SU-DHL-6 (cell line): ENCODE results near the gene BRD3OS.

Experiments used
- H2AFZ ChIP-seq: fragments of 200-600 bp; sonication (generic); 2 replicates; pipeline ENCODE4 v1.6.1; 2014; ENCODE audit warnings: low read depth, mild to moderate bottlenecking, moderate library complexity, mixed read lengths, antibody characterized with exemption, low read length; ENCODE audit not compliant: severe bottlenecking
- H3F3A ChIP-seq: fragments of 200-600 bp; shearing (Covaris generic); 2 replicates; pipeline ENCODE4 v1.6.0; 2016; ENCODE audit warnings: antibody characterized with exemption, mild to moderate bottlenecking; ENCODE audit not compliant: insufficient read depth
- H3K27ac ChIP-seq: fragments of 200-600 bp; sonication (generic); 2 replicates; pipeline ENCODE4 v1.5.1; 2016; ENCODE audit warnings: low read depth, mild to moderate bottlenecking, low read length, moderate library complexity, mixed read lengths
- H3K27me3 ChIP-seq: fragments of 200-600 bp; sonication (generic), shearing (Covaris generic); 2 replicates; pipeline ENCODE4 v1.6.0; 2014; ENCODE audit warnings: mild to moderate bottlenecking, low read length
- H3K36me3 ChIP-seq: fragments of 200-600 bp; sonication (generic); 2 replicates; pipeline ENCODE4 v1.6.1; 2014; ENCODE audit warnings: mild to moderate bottlenecking, low read length, mixed read lengths
- H3K4me2 ChIP-seq: fragments of 300-600, 200-600 bp; shearing (Covaris generic), sonication (generic); 2 replicates; pipeline ENCODE4 v1.6.0; 2014; ENCODE audit warnings: low read length, low read depth, mild to moderate bottlenecking; ENCODE audit not compliant: poor library complexity, severe bottlenecking
- H3K4me3 ChIP-seq: fragments of 200-600 bp; sonication (generic); 2 replicates; pipeline ENCODE4 v1.5.1; 2014; ENCODE audit warnings: antibody characterized with exemption, low read length, mild to moderate bottlenecking, mixed read lengths; ENCODE audit not compliant: insufficient read depth, poor library complexity, severe bottlenecking
- H3K79me2 ChIP-seq: fragments of 200-600 bp; sonication (generic); 2 replicates; pipeline ENCODE4 v1.6.1; 2014; ENCODE audit warnings: mild to moderate bottlenecking, low read length, moderate library complexity; ENCODE audit not compliant: insufficient read depth
- H3K9ac ChIP-seq: fragments of 200-600 bp; sonication (generic); 2 replicates; pipeline ENCODE4 v1.7.0; 2014; ENCODE audit warnings: mild to moderate bottlenecking, low read length
- H3K9me2 ChIP-seq: fragments of 200-600 bp; sonication (generic); replicated peaks from 2 replicates; pipeline ENCODE4 v1.6.1; 2014; ENCODE audit warnings: low read length; ENCODE audit not compliant: insufficient read depth
- H3K9me3 ChIP-seq: fragments of 200-600 bp; sonication (generic); 2 replicates; pipeline ENCODE4 v1.6.1; 2014; ENCODE audit warnings: low read length, mixed read lengths; ENCODE audit not compliant: insufficient read depth
- H4K20me1 ChIP-seq: fragments of 200-600 bp; sonication (generic); 2 replicates; pipeline ENCODE4 v1.6.1; 2014; ENCODE audit warnings: low read depth, mild to moderate bottlenecking, antibody characterized with exemption, low read length, moderate library complexity, mixed read lengths
- EZH2phosphoT487 ChIP-seq: fragments of 200-600 bp; sonication (generic), shearing (Covaris generic); conservative IDR thresholded peaks from 2 replicates; pipeline ENCODE4 v1.6.1; 2018; ENCODE audit warnings: mild to moderate bottlenecking, antibody characterized with exemption, low read length, moderate library complexity, mixed read lengths
- TF ChIP-seq, protein P1 (sequence below): fragments of 200-600 bp; sonication (generic); IDR thresholded peaks from one replicate; pipeline ENCODE4 v1.5.1; 2017; ENCODE audit warnings: antibody characterized with exemption, mild to moderate bottlenecking, low read length, moderate library complexity; ENCODE audit not compliant: insufficient read depth, poor library complexity, severe bottlenecking

Gene BRD3OS

DNA sequence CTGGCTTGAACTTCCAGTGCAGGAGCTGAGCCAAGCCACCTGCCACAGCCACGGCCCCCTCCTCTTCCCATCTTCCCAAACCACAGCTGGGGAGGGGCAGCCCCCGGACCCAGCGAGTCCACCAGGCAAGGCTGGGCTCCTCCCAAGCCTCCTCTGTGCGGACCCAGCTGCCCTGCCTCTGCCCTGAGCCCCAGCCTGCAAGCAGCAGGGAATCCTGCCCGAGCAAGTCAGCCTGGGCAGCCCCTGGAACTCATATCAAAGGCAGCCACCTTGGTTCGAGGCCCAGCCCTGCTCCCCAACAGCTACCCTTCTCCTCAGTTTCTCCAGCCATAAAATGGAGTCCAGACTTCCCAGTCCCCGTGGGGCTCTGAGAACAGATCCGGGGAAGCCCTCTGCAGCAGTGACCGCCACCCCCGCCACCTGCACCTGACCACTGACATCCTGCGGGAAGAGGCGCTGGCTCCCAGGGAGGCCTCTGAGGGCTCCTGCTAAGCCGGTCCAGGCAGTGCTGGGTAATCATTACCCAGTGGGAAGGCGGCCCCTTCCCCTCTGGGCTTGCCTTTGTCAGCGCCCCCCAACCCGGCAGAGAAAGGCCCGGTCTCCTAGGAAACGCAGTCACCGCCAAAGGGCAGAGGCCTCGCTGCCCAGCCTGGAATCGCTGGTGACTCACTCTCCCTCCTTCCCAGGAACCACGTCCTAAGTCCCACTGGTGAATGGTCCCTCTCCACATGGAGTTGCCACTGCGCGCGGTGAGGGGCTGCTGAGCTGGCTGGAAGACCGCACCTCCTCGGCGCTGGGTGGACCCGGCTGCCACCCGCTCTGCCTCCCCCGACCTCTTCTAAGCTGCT lies 34.7 kb upstream of the BRD3OS start:
- H3K9me3 ChIP-seq = no peaks in the 10 kb centered on the region
- H3F3A ChIP-seq = no peaks in the 10 kb centered on the region
- TF ChIP-seq, protein P1, sequence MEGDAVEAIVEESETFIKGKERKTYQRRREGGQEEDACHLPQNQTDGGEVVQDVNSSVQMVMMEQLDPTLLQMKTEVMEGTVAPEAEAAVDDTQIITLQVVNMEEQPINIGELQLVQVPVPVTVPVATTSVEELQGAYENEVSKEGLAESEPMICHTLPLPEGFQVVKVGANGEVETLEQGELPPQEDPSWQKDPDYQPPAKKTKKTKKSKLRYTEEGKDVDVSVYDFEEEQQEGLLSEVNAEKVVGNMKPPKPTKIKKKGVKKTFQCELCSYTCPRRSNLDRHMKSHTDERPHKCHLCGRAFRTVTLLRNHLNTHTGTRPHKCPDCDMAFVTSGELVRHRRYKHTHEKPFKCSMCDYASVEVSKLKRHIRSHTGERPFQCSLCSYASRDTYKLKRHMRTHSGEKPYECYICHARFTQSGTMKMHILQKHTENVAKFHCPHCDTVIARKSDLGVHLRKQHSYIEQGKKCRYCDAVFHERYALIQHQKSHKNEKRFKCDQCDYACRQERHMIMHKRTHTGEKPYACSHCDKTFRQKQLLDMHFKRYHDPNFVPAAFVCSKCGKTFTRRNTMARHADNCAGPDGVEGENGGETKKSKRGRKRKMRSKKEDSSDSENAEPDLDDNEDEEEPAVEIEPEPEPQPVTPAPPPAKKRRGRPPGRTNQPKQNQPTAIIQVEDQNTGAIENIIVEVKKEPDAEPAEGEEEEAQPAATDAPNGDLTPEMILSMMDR = no peak
- no peak for TF ChIP-seq EZH2phosphoT487
- no peak overlapping the region for H2AFZ ChIP-seq
- peak overlapping the region; percentile 87 for H3K4me2 ChIP-seq
- peaks cover 3% of the 10 kb centered on the region; the same call in 1 of the 2 replicates for H4K20me1 ChIP-seq
- H3K36me3 ChIP-seq = no peaks in the 10 kb centered on the region
- H3K4me3 ChIP-seq = peak overlapping the region; percentile 80
- no peaks in the 10 kb centered on the region for H3K9me2 ChIP-seq
- H3K9ac ChIP-seq = peak overlapping the region; percentile 83
- H3K79me2 ChIP-seq = peaks cover 59% of the 10 kb centered on the region
- peak overlapping the region; percentile 75 for H3K27ac ChIP-seq
- H3K27me3 ChIP-seq = no peaks in the 10 kb centered on the region

DNA sequence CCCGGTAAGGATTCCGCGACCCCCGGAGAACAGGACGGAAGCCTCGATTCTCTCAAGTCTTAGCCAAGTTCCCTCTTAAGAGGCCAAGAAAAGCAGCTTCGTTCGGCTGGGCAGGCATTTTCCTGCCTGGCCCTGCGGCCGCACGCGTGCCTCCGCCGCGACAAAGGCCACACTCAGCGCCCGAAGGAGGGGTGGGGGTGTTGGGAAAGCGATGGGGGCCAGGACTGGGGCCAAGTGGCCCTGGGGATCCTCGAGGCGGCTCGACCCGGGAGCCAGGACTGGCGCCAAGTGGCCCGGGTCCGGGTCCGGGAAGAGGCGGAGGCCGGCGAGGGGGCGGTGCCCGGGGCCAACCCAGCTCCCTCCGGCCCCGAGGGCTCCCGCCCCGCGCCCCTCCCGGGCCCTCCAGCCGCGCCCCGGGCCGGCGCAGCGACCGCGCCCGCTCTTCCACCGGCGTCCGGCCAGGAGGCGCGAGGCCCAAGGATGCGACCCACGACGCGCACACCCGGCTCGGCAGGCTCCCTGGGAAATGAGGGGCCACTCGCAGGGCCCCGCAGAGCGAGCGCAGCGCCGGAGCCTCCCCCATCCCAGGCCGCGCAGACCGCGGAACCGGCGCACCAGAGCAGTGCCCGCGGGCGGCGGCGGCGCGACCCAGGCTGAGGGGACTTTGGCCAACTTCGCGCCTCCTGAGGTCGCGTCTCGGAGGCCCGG lies 33.9 kb upstream of the BRD3OS start:
- Histone ChIP-seq H3K27me3 (no peaks in the 10 kb centered on the region), H3K4me2 (peak overlapping the region; percentile 87), H2AFZ (no peak overlapping the region), H3K9me3 (no peaks in the 10 kb centered on the region), H3K27ac (peak overlapping the region; percentile 75), H3K9me2 (no peaks in the 10 kb centered on the region), H3F3A (no peaks in the 10 kb centered on the region), H3K4me3 (peak overlapping the region; percentile 80), H4K20me1 (no peaks in the 10 kb centered on the region), H3K9ac (peak overlapping the region; percentile 83), H3K79me2 (peaks cover 51% of the 10 kb centered on the region), H3K36me3 (no peaks in the 10 kb centered on the region)
- no peak for TF ChIP-seq EZH2phosphoT487

DNA sequence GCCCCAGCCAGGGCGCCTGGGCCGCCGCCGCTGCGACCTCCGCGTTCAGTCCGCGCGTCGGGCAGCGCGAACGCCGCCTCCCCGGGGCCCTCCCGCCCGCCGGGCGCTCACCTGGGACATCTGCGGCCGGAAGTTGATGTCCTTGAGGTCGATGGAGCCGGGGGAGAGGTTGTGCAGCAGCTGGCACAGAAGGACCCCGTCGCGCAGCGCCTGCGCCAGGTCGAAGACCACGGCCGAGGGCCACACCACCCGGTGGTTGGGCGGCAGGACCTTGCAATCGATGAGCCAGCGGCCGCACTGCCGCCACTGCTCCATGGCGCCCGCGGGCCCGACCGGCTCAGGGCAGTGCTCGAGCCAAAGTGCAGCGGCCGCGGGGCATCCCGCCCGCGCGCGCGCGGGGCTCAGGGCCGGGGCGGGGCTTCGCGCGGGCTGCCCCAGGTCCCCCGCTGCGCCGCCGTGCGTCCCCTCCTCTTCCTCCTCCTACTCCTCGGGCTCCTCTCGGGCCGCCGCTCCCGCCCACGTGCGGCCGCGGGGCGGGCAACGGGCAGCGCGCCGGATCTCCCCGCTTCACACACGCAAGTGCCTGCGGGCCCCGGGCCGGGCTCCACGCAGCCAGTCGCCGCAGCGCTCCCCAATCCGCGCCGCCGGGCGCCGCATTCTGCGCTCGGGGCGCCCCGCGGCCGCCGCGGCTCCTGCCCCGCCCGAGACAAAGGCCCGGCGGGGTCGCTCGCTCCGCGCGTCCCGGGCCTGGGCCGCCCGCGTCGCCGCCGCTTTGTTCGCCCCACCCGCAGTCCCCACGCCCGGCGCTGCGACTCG lies 33.1 kb upstream of the BRD3OS start, which contains the start of gene VAV2:
TSS of gene VAV2 (minus strand) at position 361 of the 816 bp plus-strand sequence. CDS start at position 315, 46 bp downstream.
- H3K9me3 ChIP-seq = no peaks in the 10 kb centered on the region
- peak within 1 kb of the TSS; percentile 87 for H3K4me2 ChIP-seq
- no peaks in the 10 kb centered on the region for H3K27me3 ChIP-seq
- peak within 1 kb of the TSS; percentile 78 for H2AFZ ChIP-seq
- no peaks in the 10 kb centered on the region for H3F3A ChIP-seq
- H4K20me1 ChIP-seq = no peaks in the 10 kb centered on the region
- peaks cover 44% of the 10 kb centered on the region for H3K79me2 ChIP-seq
- TF ChIP-seq, protein P1 = no peak
- no peak for TF ChIP-seq EZH2phosphoT487
- no peaks in the 10 kb centered on the region for H3K36me3 ChIP-seq
- H3K27ac ChIP-seq = peak within 1 kb of the TSS; percentile 75
- peak within 1 kb of the TSS; percentile 83 for H3K9ac ChIP-seq
- no peaks in the 10 kb centered on the region for H3K9me2 ChIP-seq
- H3K4me3 ChIP-seq = peak within 1 kb of the TSS; percentile 80
